ENCODE measurements around the gene TRPM5. TPM values are rescaled to one million over a fixed set of nuclear protein-coding genes. Genes with fewer than 3 reads are reported as not detected.

The TRPM5 gene
- total RNA-seq, 1 donor from 2014 or later = 0.34 TPM

- no peak overlapping the region for H3K27ac Mint-ChIP-seq
Observed at GRCh38 chr11:2411446-2412305, 32.6 kb downstream of the TRPM5 start.

GRCh38 chr11:2410616-2411015, 33.7 kb downstream of the TRPM5 start:
- H3K79me2 ChIP-seq (ENCODE audit: low read depth) = no peaks in the 10 kb centered on the region
- H3F3A ChIP-seq (ENCODE audit: low read depth) = no peaks in the 10 kb centered on the region
- H3K4me3 Mint-ChIP-seq = no peak overlapping the region
- H4K20me1 ChIP-seq (ENCODE audit: low read depth) = no peaks in the 10 kb centered on the region
- H3K9me3 Mint-ChIP-seq = no peaks in the 10 kb centered on the region
- no peaks in the 10 kb centered on the region for H3K4me1 Mint-ChIP-seq
- no peak overlapping the region for H3K4me2 ChIP-seq
- H3K27me3 Mint-ChIP-seq (ENCODE audit: insufficient read depth, low read depth) = peaks cover 7% of the 10 kb centered on the region
- no peak overlapping the region for H3K27ac Mint-ChIP-seq
- no peaks in the 10 kb centered on the region for H3K36me3 ChIP-seq
- no peak for DNase-seq (ENCODE audit: low spot score)
- H3K9ac ChIP-seq = no peak overlapping the region
- no peaks in the 10 kb centered on the region for H3K9me3 ChIP-seq (ENCODE audit: low read depth)
- no peaks in the 10 kb centered on the region for H3K36me3 Mint-ChIP-seq
- no peak overlapping the region for H2AFZ ChIP-seq (replicated peaks)
- no peak overlapping the region for H3K27ac ChIP-seq
- TF ChIP-seq EZH2phosphoT487 (IDR thresholded peaks at IDR 0.05) = no peak
- TF ChIP-seq, protein P1, sequence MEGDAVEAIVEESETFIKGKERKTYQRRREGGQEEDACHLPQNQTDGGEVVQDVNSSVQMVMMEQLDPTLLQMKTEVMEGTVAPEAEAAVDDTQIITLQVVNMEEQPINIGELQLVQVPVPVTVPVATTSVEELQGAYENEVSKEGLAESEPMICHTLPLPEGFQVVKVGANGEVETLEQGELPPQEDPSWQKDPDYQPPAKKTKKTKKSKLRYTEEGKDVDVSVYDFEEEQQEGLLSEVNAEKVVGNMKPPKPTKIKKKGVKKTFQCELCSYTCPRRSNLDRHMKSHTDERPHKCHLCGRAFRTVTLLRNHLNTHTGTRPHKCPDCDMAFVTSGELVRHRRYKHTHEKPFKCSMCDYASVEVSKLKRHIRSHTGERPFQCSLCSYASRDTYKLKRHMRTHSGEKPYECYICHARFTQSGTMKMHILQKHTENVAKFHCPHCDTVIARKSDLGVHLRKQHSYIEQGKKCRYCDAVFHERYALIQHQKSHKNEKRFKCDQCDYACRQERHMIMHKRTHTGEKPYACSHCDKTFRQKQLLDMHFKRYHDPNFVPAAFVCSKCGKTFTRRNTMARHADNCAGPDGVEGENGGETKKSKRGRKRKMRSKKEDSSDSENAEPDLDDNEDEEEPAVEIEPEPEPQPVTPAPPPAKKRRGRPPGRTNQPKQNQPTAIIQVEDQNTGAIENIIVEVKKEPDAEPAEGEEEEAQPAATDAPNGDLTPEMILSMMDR (IDR thresholded peaks at IDR 0.05) = no peak
- TF ChIP-seq EZH2 (IDR thresholded peaks at IDR 0.05) = no peak
- H3K4me1 ChIP-seq = no peaks in the 10 kb centered on the region
- no peaks in the 10 kb centered on the region for H3K27me3 ChIP-seq
- H3K4me3 ChIP-seq = no peak overlapping the region

More at GRCh38 chr11:2411446-2412305, 32.6 kb downstream of the TRPM5 start:
- H3K36me3 ChIP-seq = no peaks in the 10 kb centered on the region
- H3F3A ChIP-seq (ENCODE audit: low read depth) = no peaks in the 10 kb centered on the region
- H3K4me2 ChIP-seq = no peak overlapping the region
- no peak overlapping the region for H3K4me3 ChIP-seq
- no peak overlapping the region for H3K9ac ChIP-seq
- no peaks in the 10 kb centered on the region for H3K9me3 Mint-ChIP-seq
- H3K27me3 Mint-ChIP-seq (ENCODE audit: insufficient read depth, low read depth) = peaks cover 5% of the 10 kb centered on the region
- H3K9me3 ChIP-seq (ENCODE audit: low read depth) = no peaks in the 10 kb centered on the region
- no peak overlapping the region for H2AFZ ChIP-seq (replicated peaks)
- H3K36me3 Mint-ChIP-seq = no peaks in the 10 kb centered on the region
- H4K20me1 ChIP-seq (ENCODE audit: low read depth) = no peaks in the 10 kb centered on the region
- H3K79me2 ChIP-seq (ENCODE audit: low read depth) = no peaks in the 10 kb centered on the region
- TF ChIP-seq EZH2phosphoT487 (IDR thresholded peaks at IDR 0.05) (no peak), EZH2 (IDR thresholded peaks at IDR 0.05) (no peak)
- TF ChIP-seq, protein P1 (IDR thresholded peaks at IDR 0.05) = no peak
- no peak for DNase-seq (ENCODE audit: low spot score)
- no peak overlapping the region for H3K27ac ChIP-seq
- H3K4me1 Mint-ChIP-seq = no peaks in the 10 kb centered on the region
- no peak overlapping the region for H3K4me3 Mint-ChIP-seq
- H3K4me1 ChIP-seq = no peaks in the 10 kb centered on the region
- no peaks in the 10 kb centered on the region for H3K27me3 ChIP-seq

GRCh38 chr11:2409611-2410468, 34.5 kb downstream of the TRPM5 start:
- H3K9me3 Mint-ChIP-seq = no peaks in the 10 kb centered on the region
- DNase-seq (ENCODE audit: low spot score) = no peak
- no peak overlapping the region for H3K9ac ChIP-seq
- no peaks in the 10 kb centered on the region for H3K27me3 ChIP-seq
- no peaks in the 10 kb centered on the region for H3F3A ChIP-seq (ENCODE audit: low read depth)
- H3K4me3 ChIP-seq = no peak overlapping the region
- H3K4me1 Mint-ChIP-seq = no peaks in the 10 kb centered on the region
- H2AFZ ChIP-seq (replicated peaks) = no peak overlapping the region
- TF ChIP-seq EZH2 (IDR thresholded peaks at IDR 0.05) (no peak), EZH2phosphoT487 (IDR thresholded peaks at IDR 0.05) (no peak)
- TF ChIP-seq, protein P1 (IDR thresholded peaks at IDR 0.05) = no peak
- H3K4me2 ChIP-seq = no peak overlapping the region
- H3K36me3 ChIP-seq = no peaks in the 10 kb centered on the region
- no peaks in the 10 kb centered on the region for H3K9me3 ChIP-seq (ENCODE audit: low read depth)
- no peaks in the 10 kb centered on the region for H4K20me1 ChIP-seq (ENCODE audit: low read depth)
- H3K27ac Mint-ChIP-seq = no peak overlapping the region
- peaks cover 7% of the 10 kb centered on the region for H3K27me3 Mint-ChIP-seq (ENCODE audit: insufficient read depth, low read depth)
- H3K27ac ChIP-seq = no peak overlapping the region
- H3K4me3 Mint-ChIP-seq = no peak overlapping the region
- H3K79me2 ChIP-seq (ENCODE audit: low read depth) = no peaks in the 10 kb centered on the region
- no peaks in the 10 kb centered on the region for H3K36me3 Mint-ChIP-seq
- H3K4me1 ChIP-seq = no peaks in the 10 kb centered on the region

All from neural progenitor cell (in vitro differentiated cells).